NK-92 treated with Interleukin-12 subunit alpha and Interleukin-12 subunit beta, amount 100 ng/mL, for 24 hours (cell line): ENCODE data around the gene ANKDD1A.
A peak's percentile ranks its signal among the peaks of the same experiment; 100 is the strongest.

Experiments used
- DNase-seq: peaks from one replicate; lab custom pipeline; 2025; lab: John Stamatoyannopoulos, UW

Gene ANKDD1A

DNA sequence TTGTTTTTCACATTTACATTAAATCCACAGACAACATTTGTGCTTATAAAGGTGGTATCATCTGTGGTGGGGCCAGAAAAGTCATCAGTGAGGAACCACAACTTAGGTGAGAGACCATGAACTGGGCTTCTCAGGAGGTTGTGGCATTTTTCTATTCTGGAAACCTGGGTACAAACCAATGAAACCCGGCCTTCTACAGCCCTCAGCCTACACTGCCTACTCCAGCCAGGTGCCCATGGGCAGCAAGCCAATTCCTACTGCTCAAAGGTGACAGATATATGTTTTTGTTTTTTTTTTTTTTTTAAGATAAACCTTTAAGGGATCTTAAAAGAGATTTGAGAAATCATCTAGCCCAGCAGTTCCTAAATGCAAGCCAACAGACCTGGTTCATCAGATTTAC, 57.7 kb downstream of the ANKDD1A start:
- no peak for DNase-seq

DNA sequence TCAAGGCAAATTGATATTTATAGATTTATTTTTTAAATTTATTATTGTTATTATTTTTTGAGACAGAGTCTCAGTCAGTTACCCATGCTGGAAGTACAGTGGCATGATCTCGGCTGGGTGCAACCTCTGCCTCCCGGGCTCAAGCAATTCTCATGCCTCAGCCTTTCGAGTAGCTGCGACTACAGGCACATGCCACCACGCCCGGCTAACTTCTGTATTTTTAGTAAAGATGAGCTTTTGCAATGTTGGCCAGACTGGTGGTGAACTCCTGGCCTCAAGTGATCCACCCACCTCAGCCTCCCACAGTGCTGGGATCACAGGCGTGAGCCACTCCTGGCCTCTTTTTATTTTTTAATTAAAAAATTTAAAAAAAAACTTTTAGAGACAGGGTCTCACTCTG, 59.0 kb downstream of the ANKDD1A start:
- DNase-seq: no peak

- no peak for DNase-seq
Observed at GRCh38 chr15:64975390-64975789, 63.7 kb downstream of the ANKDD1A start.

- DNase-seq: no peak
Observed at GRCh38 chr15:64979252-64979710, 67.6 kb downstream of the ANKDD1A start.

- DNase-seq: no peak
Observed at GRCh38 chr15:64981812-64982431, 70.2 kb downstream of the ANKDD1A start.

DNA sequence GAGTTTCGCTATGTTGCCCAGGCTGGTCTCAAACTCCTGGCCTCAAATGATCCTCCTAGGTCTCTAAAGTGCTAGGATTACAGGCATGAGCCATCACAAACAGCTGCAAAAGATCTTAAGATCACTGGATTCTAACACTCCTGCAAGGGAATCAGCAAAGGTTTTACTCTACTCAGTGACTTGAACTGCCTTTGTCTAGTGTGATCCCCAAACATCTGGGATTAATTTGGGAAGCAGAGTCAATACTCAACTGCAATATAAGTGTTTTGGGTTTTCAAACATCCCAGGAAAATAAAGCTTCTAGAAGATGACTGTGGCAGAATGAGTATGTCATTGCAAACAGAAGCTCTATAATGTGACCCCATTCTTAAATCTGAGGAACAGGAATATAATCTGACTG, 70.8 kb downstream of the ANKDD1A start:
- no peak for DNase-seq

DNA sequence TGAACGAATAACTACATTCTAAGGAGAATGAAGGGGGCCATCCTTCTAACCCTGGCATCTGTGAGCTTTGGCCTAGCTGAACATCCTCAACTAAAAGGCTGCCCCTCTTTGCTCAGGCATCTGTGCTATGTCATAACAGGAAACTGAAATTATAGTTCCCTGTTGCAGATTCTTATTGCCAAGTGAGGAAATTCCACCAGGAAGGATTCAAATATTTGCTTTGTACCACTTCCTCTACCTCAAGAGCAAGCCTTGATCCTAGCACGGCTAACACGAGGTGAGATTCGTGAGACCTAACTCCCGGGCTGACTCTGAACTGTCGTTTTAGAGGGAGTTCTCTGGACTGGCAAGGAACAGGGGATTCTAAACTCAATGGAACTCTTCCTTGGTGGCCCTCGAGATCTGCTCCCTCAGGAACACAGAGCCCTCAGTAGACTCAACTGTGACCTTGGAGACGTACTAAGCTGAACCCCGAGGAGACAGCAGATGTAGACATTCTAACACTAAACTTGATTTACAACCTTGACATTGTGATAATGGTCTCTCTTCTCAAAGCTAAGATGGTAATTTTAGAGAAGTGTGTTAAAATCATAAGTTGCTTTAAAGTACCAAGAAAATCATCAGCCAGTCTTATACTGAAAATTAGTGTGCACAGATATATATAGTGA, 73.8 kb downstream of the ANKDD1A start:
- no peak for DNase-seq

DNA sequence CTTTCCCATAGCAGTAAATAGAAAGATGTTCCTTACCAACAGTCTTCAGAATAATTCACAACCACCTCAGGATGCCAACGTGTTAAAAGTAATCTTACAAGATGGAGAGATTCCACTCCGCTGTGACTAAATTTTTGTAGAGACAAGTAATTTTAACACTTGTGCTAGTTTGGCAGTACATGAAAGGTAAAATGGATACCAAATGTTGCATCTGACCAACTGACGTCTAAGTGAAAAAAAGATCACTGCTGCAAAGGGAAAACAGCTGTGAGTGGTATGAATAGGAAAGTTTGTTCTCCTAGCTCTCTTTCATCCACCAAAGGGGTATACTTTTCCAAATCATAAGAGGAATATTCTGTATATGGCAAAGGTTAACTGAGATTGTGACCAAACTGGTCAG, 75.4 kb downstream of the ANKDD1A start:
- no peak for DNase-seq

DNA sequence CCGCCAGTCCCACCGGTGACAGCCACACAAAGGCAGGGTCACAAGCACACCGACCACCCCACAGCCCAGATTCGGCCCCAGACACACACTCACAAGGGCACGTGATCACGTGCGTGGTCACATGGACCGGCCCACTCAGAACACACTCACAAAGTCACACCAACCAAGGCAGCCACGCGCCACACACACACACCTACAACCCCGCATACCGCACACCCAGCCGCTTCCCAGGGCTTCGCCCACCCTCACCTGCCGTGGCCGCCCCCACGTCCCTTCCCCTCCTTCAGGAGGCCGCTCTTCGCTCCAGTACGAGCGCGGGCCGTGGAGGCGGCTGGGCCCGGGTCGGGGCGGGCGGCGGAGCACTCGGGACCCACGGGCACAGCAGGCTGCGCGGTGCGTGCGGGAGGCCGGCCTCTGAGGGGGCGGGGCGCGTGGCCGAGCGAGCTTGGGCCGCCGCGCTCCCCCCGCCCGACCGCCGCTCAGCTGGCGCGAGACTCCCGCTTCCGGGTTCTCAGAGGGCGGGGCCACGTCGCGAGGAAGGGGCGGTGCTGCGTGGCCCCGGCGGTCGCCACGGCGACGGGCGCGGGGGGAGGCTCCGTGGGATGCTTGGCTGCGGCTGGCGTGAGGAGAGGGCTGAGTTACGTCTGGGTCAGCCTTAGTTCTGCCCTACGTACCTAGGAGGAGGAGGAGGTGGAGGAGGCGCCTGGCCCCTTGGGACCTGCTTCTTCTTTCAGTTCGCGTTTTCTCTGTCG, 77.9 kb downstream of the ANKDD1A start, which contains the start of gene SPG21:
SPG21 (minus strand) TSS at position 499 of the 752 bp plus-strand sequence. CDS start 6,345 bp downstream, outside the sequence.
- DNase-seq: peak; percentile 92

DNA sequence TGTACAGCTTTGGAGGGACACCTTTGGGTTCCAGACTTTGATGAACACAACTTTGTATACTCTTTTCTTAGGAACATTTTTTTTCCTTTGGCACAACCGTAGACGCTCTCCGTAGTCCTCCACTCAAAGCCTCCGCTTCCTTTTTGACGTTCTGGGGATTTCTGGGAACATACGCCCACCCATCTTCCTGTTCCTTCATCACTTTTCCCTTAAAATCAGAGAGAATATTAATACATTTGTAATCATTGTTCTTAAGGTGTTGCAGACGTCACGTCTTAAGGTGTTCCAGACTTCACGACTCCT, 78.4 kb downstream of the ANKDD1A start:
- DNase-seq: no peak

GRCh38 chr15:64991536-64992135, 79.9 kb downstream of the ANKDD1A start:
- DNase-seq: no peak

DNA sequence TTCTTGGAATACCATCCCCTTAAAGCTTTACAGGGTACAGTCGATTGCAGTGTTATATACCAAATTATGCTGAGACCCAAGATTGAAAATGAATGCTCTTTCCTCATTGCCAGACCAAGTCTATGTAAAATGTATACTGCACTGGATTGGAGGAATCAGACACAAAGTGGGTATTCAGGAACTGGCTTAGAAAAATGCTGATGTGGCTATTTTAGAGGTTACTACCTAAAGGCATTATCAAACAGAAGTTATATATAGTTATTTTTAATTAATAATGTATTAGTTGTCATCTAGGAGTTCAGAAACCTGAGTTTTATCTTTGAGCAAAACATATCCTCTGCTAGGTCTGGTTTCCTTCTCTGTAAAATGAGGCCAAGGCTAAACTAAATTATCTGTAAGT, 81.6 kb downstream of the ANKDD1A start:
- DNase-seq: no peak

- DNase-seq: no peak
Observed at GRCh38 chr15:64997066-64997465, 85.4 kb downstream of the ANKDD1A start.

DNA sequence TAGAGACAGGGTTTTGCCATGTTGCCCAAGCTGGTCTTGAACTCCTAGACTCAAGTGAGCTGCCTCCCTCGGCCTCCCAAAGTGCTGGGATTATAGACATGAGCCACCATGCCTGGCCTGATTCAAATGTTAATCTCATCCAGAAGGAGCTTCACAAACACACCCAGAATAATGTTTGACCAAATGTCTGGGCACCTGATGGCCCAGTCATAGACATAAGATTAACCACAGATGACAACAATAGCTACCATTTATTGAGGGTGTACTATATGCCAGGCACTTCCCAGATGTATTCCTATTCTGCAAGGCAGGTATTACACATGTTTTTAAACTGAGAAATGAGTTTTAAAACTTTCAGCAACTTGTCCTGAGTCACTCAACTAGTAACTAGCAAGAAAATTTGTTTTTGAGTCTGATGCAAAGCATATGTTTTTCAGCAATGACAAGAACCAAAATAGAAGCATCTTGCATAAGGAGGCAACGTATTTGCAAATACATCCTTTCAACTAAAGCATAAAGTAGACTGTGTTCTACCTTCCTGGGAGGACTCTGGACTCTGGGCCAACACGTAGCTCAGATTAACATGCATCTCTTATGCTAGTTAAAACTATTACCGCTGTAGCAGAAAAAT, 86.2 kb downstream of the ANKDD1A start:
- DNase-seq: no peak

GRCh38 chr15:65004993-65005392, 93.3 kb downstream of the ANKDD1A start:
- DNase-seq: no peak

- no peak for DNase-seq
Observed at GRCh38 chr15:65006876-65007275, 95.2 kb downstream of the ANKDD1A start.
